ENCODE results near the gene TOPBP1. TPM values are rescaled to one million over a fixed set of nuclear protein-coding genes. Genes with fewer than 3 reads are reported as not detected.
"Not testable (repeated sequence)": the region's sequence is repeated elsewhere in the genome, so short reads cannot be mapped to it uniquely, and the experiment has no call there.

TOPBP1 gene
- total and polyA plus RNA-seq, 8 donors, result 5.8 to 13.0 (median 8.0) TPM

DNA sequence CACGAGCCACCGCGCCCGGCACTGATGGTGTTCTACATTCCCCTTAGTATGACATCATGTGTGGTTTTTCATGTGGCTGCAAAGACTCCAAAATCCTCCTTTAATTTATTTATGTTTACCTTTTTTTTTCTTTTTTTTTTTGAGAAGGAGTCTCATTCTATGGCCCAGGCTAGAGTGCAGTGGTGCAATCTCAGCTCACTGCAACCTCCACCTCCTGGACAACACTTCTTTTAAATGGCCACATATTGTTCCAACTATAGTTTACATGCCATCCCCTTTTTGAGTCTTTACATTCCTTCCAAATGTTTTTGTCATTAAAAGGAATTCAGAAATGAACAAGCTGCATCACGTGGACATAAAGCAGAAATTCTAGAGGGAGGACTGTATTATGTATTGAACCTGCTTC lies 98.6 kb downstream of the TOPBP1 start:
- Histone ChIP-seq H3K9me3 (no peaks in the 10 kb centered on the region), H3K4me1 (no peaks in the 10 kb centered on the region), H3K36me3 (no peaks in the 10 kb centered on the region), H3K4me3 (no peak overlapping the region), H3K27me3 (no peaks in the 10 kb centered on the region), H3K27ac (no peak overlapping the region)
- intact Hi-C loops (cut with DNase I), result no loop called here
- DNase-seq (no peak), FAIRE-seq (no peak), ATAC-seq (no peak)
- WGBS, 2 donors, result 84 to 85% methylated on average over 5 of the region's 5 CpGs
- TF ChIP-seq CTCF (IDR thresholded peaks at IDR 0.05), result no peak

DNA sequence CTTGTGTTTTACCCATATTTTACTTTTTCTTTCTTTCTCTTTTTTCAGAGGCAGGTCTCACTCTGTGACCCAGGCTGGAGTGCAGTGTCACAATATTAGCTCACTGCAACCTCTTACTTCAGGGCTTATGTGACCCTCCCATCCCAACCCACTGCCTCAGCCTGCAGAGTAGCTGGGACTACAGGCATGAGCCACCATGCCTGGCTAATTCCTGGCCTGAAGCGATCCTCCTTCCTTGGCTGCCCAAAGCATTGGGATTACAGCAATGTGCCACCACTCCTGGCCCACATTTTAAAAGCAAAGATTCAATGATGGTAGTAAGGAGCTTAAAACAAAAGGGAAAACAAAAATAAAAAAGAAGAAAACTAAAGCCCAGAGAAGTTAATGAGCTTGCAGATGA lies 99.4 kb downstream of the TOPBP1 start:
- Histone ChIP-seq H3K27me3 (no peaks in the 10 kb centered on the region), H3K27ac (no peak overlapping the region), H3K4me1 (no peaks in the 10 kb centered on the region), H3K4me3 (no peak overlapping the region), H3K36me3 (no peaks in the 10 kb centered on the region), H3K9me3 (no peaks in the 10 kb centered on the region)
- DNase-seq (no peak), ATAC-seq (no peak), FAIRE-seq (no peak)
- 100% methylated on average over 1 of the region's 1 CpG for WGBS, 2 donors
- intact Hi-C loops (cut with DNase I), result no loop called here
- TF ChIP-seq CTCF (IDR thresholded peaks at IDR 0.05), result no peak

GRCh38 chr3:133561679-133562078 lies 100.1 kb downstream of the TOPBP1 start:
- intact Hi-C loops (cut with DNase I), result no loop called here
- Histone ChIP-seq H3K4me3 (no peak overlapping the region), H3K27ac (no peak overlapping the region), H3K36me3 (no peaks in the 10 kb centered on the region), H3K9me3 (no peaks in the 10 kb centered on the region), H3K4me1 (no peaks in the 10 kb centered on the region), H3K27me3 (no peaks in the 10 kb centered on the region)
- no peak for TF ChIP-seq CTCF (IDR thresholded peaks at IDR 0.05)
- ATAC-seq (no peak), DNase-seq (no peak), FAIRE-seq (no peak)
- WGBS, 2 donors, result 94 to 96% methylated on average over 2 of the region's 2 CpGs

- DNase-seq; H3K4me3 ChIP-seq; H3K27ac ChIP-seq; H3K36me3 ChIP-seq; H3K27me3 ChIP-seq; intact Hi-C loops (cut with DNase I); ATAC-seq; H3K9me3 ChIP-seq; FAIRE-seq: not testable (repeated sequence)
- peaks cover 0 to 14% (median 9%) of the 10 kb centered on the region in 3 donors for H3K4me1 ChIP-seq
- 86 to 98% methylated on average over 5 to 12 of the region's 14 CpGs for WGBS, 2 donors
Measured at GRCh38 chr3:133551589-133551988, 110.2 kb downstream of the TOPBP1 start.

Other genes with a start within 250 kb of the TOPBP1 start
- gene CDV3, start 88.3 kb downstream of the TOPBP1 start, total RNA-seq, result 10 to 100 TPM; 52.0 to 92.9 (median 85.5) TPM
- gene CDV3, start 88.3 kb downstream of the TOPBP1 start, polyA plus RNA-seq, result 10 to 100 TPM; 27.6 to 38.4 TPM
- 10 to 100 TPM in 2 of 6 donors, 1 to 10 TPM in 4; 1.1 to 30.7 (median 8.2) TPM for gene TF, start 84.5 kb upstream of the TOPBP1 start, total RNA-seq
- 1 to 10 TPM; 3.4 to 3.9 TPM for gene TF, start 84.5 kb upstream of the TOPBP1 start, polyA plus RNA-seq
- gene SRPRB, start 143.9 kb upstream of the TOPBP1 start, total RNA-seq, result 100 to 1,000 TPM in 2 of 6 donors, 10 to 100 TPM in 4; 67.2 to 132 (median 77.1) TPM
- 10 to 100 TPM; 37.0 to 37.1 TPM for gene SRPRB, start 143.9 kb upstream of the TOPBP1 start, polyA plus RNA-seq
- 1 to 10 TPM; 1.8 to 9.2 (median 5.4) TPM for gene RAB6B, start 233.9 kb upstream of the TOPBP1 start, total RNA-seq
- 1 to 10 TPM; 1.6 to 3.1 TPM for gene RAB6B, start 233.9 kb upstream of the TOPBP1 start, polyA plus RNA-seq

All from pancreas (tissue), 10 donors.